EL (cell line): ENCODE results near the gene LGALS7.

ENCODE experiments used
- DNase-seq: peaks from one replicate; pipeline ENCODE4 v3.0.0-alpha.2; 2016

The LGALS7 gene

GRCh38 chr19:38725469-38726283 is 47.6 kb downstream of the LGALS7 start:
- no peak for DNase-seq

- no peak for DNase-seq
Measured at GRCh38 chr19:38723990-38724854, 49.1 kb downstream of the LGALS7 start.

DNA sequence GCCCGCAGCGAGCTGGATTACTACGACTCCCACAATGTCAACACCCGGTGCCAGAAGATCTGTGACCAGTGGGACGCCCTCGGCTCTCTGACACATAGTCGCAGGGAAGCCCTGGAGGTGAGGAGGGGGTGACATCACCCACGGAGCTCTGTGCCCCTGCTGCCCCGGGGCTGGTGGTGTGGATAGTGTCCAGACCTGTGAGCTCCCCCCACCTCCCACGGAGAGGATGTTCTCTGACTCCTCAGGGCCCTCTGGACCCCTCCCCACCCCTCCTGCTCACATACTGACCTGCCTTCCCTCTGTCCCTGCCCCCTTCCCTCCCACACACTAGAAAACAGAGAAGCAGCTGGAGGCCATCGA is 49.7 kb downstream of the LGALS7 start:
- DNase-seq: no peak

GRCh38 chr19:38722947-38723605 is 50.2 kb downstream of the LGALS7 start:
- DNase-seq: no peak

DNA sequence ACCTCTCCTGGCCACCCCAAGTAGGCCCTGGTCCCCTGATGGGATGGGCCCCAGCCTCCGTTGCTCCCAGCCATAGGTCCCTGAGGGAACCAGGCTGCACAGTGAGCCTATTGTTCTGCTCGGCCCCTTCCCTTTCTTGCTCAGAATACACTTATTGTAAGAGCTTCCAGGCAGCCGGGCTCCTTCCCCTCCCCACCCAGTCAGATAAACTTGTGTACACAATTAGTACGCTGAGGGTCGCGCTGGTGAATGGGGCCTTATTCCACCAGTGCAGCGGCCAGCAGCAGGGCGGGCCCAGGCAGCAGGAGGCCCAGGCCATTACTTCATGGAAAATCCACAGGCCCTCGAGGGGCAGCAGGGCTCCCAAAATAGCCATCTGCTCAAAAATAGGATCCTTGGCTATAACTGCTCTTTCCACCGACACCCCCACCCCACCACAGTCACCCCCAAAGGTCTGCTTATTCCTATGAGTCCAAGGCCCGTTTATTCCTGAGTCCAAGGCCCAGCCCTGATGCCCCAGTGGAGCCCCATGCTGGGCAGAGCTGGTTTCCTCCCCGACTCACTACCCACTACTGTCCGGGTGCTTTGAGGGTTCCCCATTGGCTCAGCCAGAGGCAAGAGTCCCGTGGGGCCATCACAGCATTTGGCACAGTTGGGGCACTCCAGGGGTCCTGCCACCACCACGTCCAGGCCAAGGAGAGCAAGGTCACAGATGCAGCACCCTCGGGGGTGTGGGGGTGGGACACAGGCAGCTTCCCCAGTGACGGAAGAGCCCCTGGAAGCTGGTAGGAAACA is 51.1 kb downstream of the LGALS7 start:
- DNase-seq: no peak

GRCh38 chr19:38721496-38721895 is 51.8 kb downstream of the LGALS7 start:
- DNase-seq: no peak
